B cell (primary cell): ENCODE data around the gene RPS14. TPM values are rescaled to one million over a fixed set of nuclear protein-coding genes. Genes with fewer than 3 reads are reported as not detected.

Experiments
- ATAC-seq: fragments of 200-7000 bp; cut with Tn5 transposase; one replicate; pipeline ENCODE4 v1.10.0; 2021; ENCODE audit warnings: low read depth, mild to moderate bottlenecking, moderate number of reproducible peaks, moderate library complexity
- CTCF ChIA-PET: fragments of 350-600 bp; sonication (Branson Sonifier 250); formaldehyde crosslinking; loops from one replicate; lab custom pipeline; 2021; ENCODE audit warnings: antibody characterized with exemption, inconsistent platforms; lab: Charles Lee
- POLR2A ChIA-PET: fragments of 350-600 bp; sonication (Branson Sonifier 250); formaldehyde crosslinking; loops from one replicate; lab custom pipeline; 2021; ENCODE audit warnings: antibody characterized with exemption; lab: Charles Lee
- DNase-seq: peaks from one replicate; pipeline ENCODE4 v3.0.0; 2013
- H2AFZ ChIP-seq: 2 replicates; pipeline ENCODE4 v1.6.1; 2012; ENCODE audit warnings: mild to moderate bottlenecking, low read depth, low read length; ENCODE audit not compliant: insufficient read depth, poor library complexity, severe bottlenecking
- H3K27ac ChIP-seq, 2 donors: 1 replicate in 1 of 2; 2 replicates in 1 of 2; pipeline ENCODE4 v1.5.1; 2012 to 2013; ENCODE audit warnings: low read length in 2 of 2, mild to moderate bottlenecking in 2 of 2, moderate library complexity in 1 of 2
- H3K27me3 ChIP-seq, 4 experiments: fragments of 200-600 bp in 1 of 4; sonication (generic) in 1 of 4; replicated peaks in 1 of 4; 1 replicate in 2 of 4; 2 replicates in 2 of 4; pipeline versions ENCODE4 v1.6.1 to v1.7.0; 2013 to 2016; ENCODE audit warnings: low read length in 3 of 4, mild to moderate bottlenecking in 2 of 4, mixed read lengths in 1 of 4, moderate library complexity in 1 of 4; ENCODE audit not compliant: insufficient read depth in 4 of 4, control insufficient read depth in 3 of 4; ENCODE audit errors: control extremely low read depth in 1 of 4
- H3K36me3 ChIP-seq, 2 experiments: replicated peaks in 1 of 2; 1 replicate in 1 of 2; 2 replicates in 1 of 2; pipeline versions ENCODE4 v1.6.1 to v1.7.1; 2013; ENCODE audit warnings: low read length in 1 of 2; ENCODE audit not compliant: insufficient read depth in 2 of 2, control insufficient read depth in 1 of 2; ENCODE audit errors: control extremely low read depth in 1 of 2, extremely low read depth in 1 of 2
- H3K4me1 ChIP-seq, 2 donors: fragments of 200-600 bp in 1 of 2; sonication (generic) in 1 of 2; 1 replicate in 1 of 2; 2 replicates in 1 of 2; pipeline versions ENCODE4 v1.5.1 to v1.6.1; 2013 to 2017; ENCODE audit warnings: low read length in 2 of 2; ENCODE audit not compliant: control insufficient read depth in 2 of 2, insufficient read depth in 2 of 2
- H3K4me2 ChIP-seq: replicated peaks from 2 replicates; pipeline ENCODE3; 2012; ENCODE audit warnings: mild to moderate bottlenecking, low read depth, low read length; ENCODE audit not compliant: poor library complexity, severe bottlenecking
- H3K4me3 ChIP-seq, 5 experiments: fragments of 200-600 bp in 1 of 5; sonication (generic) in 1 of 5; 1 replicate in 3 of 5; 2 replicates in 2 of 5; pipeline versions ENCODE4 v1.5.1 to v1.7.0; 2011 to 2016; ENCODE audit warnings: low read length in 4 of 5, mild to moderate bottlenecking in 4 of 5, low read depth in 2 of 5, control low read depth in 1 of 5, moderate library complexity in 1 of 5; ENCODE audit not compliant: insufficient read depth in 1 of 5; ENCODE audit errors: control extremely low read depth in 1 of 5, extremely low read depth in 1 of 5
- H3K79me2 ChIP-seq: fragments of 200-600 bp; sonication (generic); one replicate; pipeline ENCODE4 v1.6.0; 2016; ENCODE audit warnings: low read length; ENCODE audit not compliant: control insufficient read depth, insufficient read depth
- H3K9ac ChIP-seq: fragments of 200-600 bp; sonication (generic); 2 replicates; pipeline ENCODE4 v1.6.1; 2017; ENCODE audit warnings: mild to moderate bottlenecking, low read length, moderate library complexity
- H3K9me3 ChIP-seq, 3 donors: one replicate each; pipeline versions ENCODE4 v1.6.1 to v1.7.1; 2013; ENCODE audit warnings: low read length in 2 of 3; ENCODE audit not compliant: control insufficient read depth in 2 of 3, insufficient read depth in 1 of 3; ENCODE audit errors: control extremely low read depth in 1 of 3
- H4K20me1 ChIP-seq: 2 replicates; pipeline ENCODE4 v1.6.0; 2012; ENCODE audit warnings: mild to moderate bottlenecking, low read length; ENCODE audit not compliant: insufficient read depth, control insufficient read depth, poor library complexity, severe bottlenecking
- H3K27ac Mint-ChIP-seq: one replicate; pipeline ENCODE4 v1.8.0; 2021; ENCODE audit warnings: mixed read lengths
- H3K27me3 Mint-ChIP-seq: one replicate; pipeline ENCODE4 v1.8.0; 2021; ENCODE audit warnings: mixed read lengths
- H3K4me1 Mint-ChIP-seq: one replicate; pipeline ENCODE4 v1.8.0; 2021; ENCODE audit warnings: mixed read lengths
- H3K4me3 Mint-ChIP-seq: one replicate; pipeline ENCODE4 v1.8.0; 2021; ENCODE audit warnings: mixed read lengths
- H3K9me3 Mint-ChIP-seq: one replicate; pipeline ENCODE4 v1.8.0; 2022; ENCODE audit warnings: mixed read lengths; ENCODE audit not compliant: insufficient read depth
- EZH2 ChIP-seq: IDR thresholded peaks from 2 replicates; pipeline ENCODE4 v1.6.1; 2012; ENCODE audit warnings: borderline replicate concordance, low read depth, mild to moderate bottlenecking, moderate library complexity, low read length; ENCODE audit not compliant: insufficient read depth, poor library complexity, severe bottlenecking
- WGBS: methylation state at CpG from one replicate; pipeline ENCODE4 v1.1.5; 2013; ENCODE audit warnings: missing lambda C conversion rate; ENCODE audit not compliant: insufficient coverage; 5-methylcytosine and 5-hydroxymethylcytosine counted together
- intact Hi-C: fragments of 100-400 bp; cut with micrococcal nuclease; formaldehyde crosslinking; loops from one replicate; pipeline ENCODE4 v1.10.0; 2022
- polyA plus RNA-seq: library from polyadenylated mRNA; depleted of rRNA; stranded (reverse); fragments of >200 nt; gene quantifications from 2 replicates; pipeline ENCODE4 v1.2.3, GENCODE V29; 2012
- total RNA-seq, 2 donors: library from RNA; stranded (reverse); fragments of 120-200 nt in 1 of 2; gene quantifications; 1 replicate in 1 of 2; 2 replicates in 1 of 2; pipeline versions ENCODE4 v1.2.3 to v1.2.4, GENCODE V29; 2013 to 2022
- TF ChIP-seq, protein P1 (sequence below): fragments of 200-600 bp; IDR thresholded peaks from one replicate; pipeline ENCODE4 v1.8.0; 2022; ENCODE audit warnings: antibody characterized with exemption, mild to moderate bottlenecking

Gene RPS14
- total and polyA plus RNA-seq, 2 donors (not counting 1 experiment from before 2014, with no cell fraction given): 3,740 to 6,881 TPM

DNA sequence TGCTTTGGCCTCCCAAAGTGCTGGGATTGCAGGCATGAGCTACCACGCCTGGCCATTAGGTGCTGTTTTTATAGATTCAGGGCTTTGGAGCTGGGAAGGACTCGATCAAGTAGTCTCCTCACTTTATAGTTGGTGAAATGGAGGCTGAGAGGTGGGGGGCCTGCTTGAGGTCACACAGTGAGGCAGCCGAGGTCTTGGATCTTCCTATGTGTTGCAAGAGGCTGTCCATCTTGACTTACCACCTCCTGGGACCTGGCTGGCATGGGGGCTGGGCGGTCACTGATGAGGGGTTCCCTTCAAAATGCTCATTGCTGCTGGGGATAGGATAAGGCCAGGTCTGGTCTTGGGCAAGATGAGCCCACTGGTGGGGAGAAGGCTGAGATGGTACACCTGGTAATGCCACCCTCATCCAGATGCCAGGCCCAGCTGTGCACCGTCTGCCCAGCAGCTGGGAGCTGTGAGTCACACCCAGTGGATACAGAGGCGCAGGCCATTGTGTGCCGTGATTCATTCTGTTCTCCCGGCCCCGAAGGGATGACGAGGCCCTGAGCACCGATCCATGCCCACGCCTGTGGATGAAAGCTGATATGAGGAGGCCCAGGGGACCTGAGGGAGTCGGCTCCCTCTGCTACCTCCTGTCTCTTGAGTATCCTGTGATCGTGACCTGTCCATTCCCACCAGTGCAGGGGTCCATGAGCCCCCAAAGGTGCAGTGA is 47.9 kb upstream of the RPS14 start:
- DNase-seq: no peak
- intact Hi-C loops: no loop called here

DNA sequence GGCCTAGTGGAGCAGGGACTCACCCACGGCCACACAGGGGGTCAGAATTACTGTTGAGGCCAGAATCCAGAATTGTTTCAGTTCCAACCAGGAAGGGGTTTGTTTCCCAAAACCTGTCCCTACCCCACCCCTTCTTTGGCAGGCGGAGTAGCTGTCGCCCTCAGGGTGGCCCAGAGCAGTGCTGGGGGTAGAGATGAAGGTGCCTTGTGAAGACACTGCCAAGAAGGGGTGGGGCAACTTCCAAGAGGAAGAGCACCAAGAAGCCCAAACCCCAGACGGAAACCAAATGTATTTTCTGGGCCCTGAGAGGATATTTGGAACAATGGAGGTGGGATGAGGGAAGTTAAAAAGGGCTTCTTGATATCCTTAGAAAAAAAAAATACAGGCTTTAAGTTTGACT is 47.0 kb upstream of the RPS14 start:
- no peaks in the 10 kb centered on the region for H3K27me3 Mint-ChIP-seq
- Histone ChIP-seq H3K27ac (no peak overlapping the region), H3K36me3 (no peaks in the 10 kb centered on the region), H3K27me3 (no peaks in the 10 kb centered on the region), H3K4me2 (no peak overlapping the region), H2AFZ (no peak overlapping the region), H4K20me1 (no peaks in the 10 kb centered on the region), H3K9me3 (no peaks in the 10 kb centered on the region), H3K4me3 (no peak overlapping the region), H3K9ac (no peak overlapping the region), H3K79me2 (peaks cover 21% of the 10 kb centered on the region), H3K4me1 (peaks cover 7 to 12% of the 10 kb centered on the region in 2 donors)
- intact Hi-C loops: no loop called here
- no peak overlapping the region for H3K4me3 Mint-ChIP-seq
- DNase-seq (no peak), ATAC-seq (no peak)
- CTCF ChIA-PET: interaction anchor here (0.6 kb wide), 1 partner anchor 45 kb away, joined by 3 read pairs; no protein-coding TSS in a partner anchor
- WGBS: 100% methylated on average over 1 of the region's 4 CpGs
- no peak overlapping the region for H3K27ac Mint-ChIP-seq
- H3K4me1 Mint-ChIP-seq: peaks cover 19% of the 10 kb centered on the region
- POLR2A ChIA-PET: no interaction called here
- no peaks in the 10 kb centered on the region for H3K9me3 Mint-ChIP-seq
- TF ChIP-seq, protein P1, sequence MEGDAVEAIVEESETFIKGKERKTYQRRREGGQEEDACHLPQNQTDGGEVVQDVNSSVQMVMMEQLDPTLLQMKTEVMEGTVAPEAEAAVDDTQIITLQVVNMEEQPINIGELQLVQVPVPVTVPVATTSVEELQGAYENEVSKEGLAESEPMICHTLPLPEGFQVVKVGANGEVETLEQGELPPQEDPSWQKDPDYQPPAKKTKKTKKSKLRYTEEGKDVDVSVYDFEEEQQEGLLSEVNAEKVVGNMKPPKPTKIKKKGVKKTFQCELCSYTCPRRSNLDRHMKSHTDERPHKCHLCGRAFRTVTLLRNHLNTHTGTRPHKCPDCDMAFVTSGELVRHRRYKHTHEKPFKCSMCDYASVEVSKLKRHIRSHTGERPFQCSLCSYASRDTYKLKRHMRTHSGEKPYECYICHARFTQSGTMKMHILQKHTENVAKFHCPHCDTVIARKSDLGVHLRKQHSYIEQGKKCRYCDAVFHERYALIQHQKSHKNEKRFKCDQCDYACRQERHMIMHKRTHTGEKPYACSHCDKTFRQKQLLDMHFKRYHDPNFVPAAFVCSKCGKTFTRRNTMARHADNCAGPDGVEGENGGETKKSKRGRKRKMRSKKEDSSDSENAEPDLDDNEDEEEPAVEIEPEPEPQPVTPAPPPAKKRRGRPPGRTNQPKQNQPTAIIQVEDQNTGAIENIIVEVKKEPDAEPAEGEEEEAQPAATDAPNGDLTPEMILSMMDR: no peak
- TF ChIP-seq EZH2: no peak

More for the DNA sequence above, 47.9 kb upstream of the RPS14 start:
- no peaks in the 10 kb centered on the region for H3K27me3 ChIP-seq
- H3K79me2 ChIP-seq: peaks cover 23% of the 10 kb centered on the region
- H3K9ac ChIP-seq: no peak overlapping the region
- Mint-ChIP-seq H3K27ac (no peak overlapping the region), H3K9me3 (no peaks in the 10 kb centered on the region), H3K27me3 (no peaks in the 10 kb centered on the region), H3K4me1 (peaks cover 12% of the 10 kb centered on the region), H3K4me3 (no peak overlapping the region)
- no peak overlapping the region for H2AFZ ChIP-seq
- TF ChIP-seq, protein P1: no peak
- no peak for TF ChIP-seq EZH2
- H3K27ac ChIP-seq: no peak overlapping the region
- CTCF ChIA-PET: interaction anchor here (0.6 to 1.6 kb wide), 4 partner anchors 14 to 1115 kb away, joined by 3 read pairs; no protein-coding TSS in a partner anchor
- ATAC-seq: no peak
- H3K4me3 ChIP-seq: no peak overlapping the region
- H3K4me1 ChIP-seq: peaks cover 7 to 11% of the 10 kb centered on the region in 2 donors
- POLR2A ChIA-PET: no interaction called here
- no peak overlapping the region for H3K4me2 ChIP-seq
- no peaks in the 10 kb centered on the region for H3K9me3 ChIP-seq
- 95% methylated on average over 9 of the region's 14 CpGs for WGBS
- no peaks in the 10 kb centered on the region for H4K20me1 ChIP-seq
- no peaks in the 10 kb centered on the region for H3K36me3 ChIP-seq
